GM18909 (cell line): ENCODE data around the gene PRSS2.
"Not testable (repeated sequence)": the region's sequence is repeated elsewhere in the genome, so short reads cannot be mapped to it uniquely, and the experiment has no call there.

ENCODE experiments used
- ATAC-seq: cut with Tn5 transposase; IDR thresholded peaks from one replicate; pipeline ENCODE4 v1.9.1; 2021; ENCODE audit warnings: mild to moderate bottlenecking; ENCODE audit not compliant: unreplicated experiment, poor library complexity

Gene PRSS2

GRCh38 chr7:142770661-142771352 is at the start of gene PRSS2:
TSS of gene PRSS2 (plus strand) at chr7:142770970. CDS start at chr7:142770983, 13 bp downstream.
- no peak for ATAC-seq

- no peak for ATAC-seq
These were observed 49.8 kb upstream of the PRSS2 start for GRCh38 chr7:142720986-142721385.

- no peak for ATAC-seq
These were observed 48.4 kb upstream of the PRSS2 start for GRCh38 chr7:142722248-142722794.

DNA sequence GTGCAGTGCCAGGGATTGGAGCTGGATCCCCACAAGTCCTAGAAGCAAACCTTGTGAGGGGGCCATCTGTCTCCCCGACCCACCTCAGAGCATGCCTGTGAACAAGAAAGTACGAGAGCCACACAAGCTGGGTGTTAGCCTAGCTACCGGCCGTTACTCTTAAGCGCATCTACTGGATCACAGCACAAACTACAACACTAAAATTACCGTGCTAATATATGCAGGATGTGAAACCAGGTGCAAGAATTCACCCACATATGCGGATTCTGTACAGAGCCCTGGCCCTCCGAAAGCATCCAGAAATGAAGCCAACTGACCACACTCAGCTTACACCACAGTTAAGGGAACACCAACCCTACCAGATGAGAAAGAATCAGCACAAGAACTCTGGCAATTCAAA is 37.5 kb upstream of the PRSS2 start:
- ATAC-seq: no peak

DNA sequence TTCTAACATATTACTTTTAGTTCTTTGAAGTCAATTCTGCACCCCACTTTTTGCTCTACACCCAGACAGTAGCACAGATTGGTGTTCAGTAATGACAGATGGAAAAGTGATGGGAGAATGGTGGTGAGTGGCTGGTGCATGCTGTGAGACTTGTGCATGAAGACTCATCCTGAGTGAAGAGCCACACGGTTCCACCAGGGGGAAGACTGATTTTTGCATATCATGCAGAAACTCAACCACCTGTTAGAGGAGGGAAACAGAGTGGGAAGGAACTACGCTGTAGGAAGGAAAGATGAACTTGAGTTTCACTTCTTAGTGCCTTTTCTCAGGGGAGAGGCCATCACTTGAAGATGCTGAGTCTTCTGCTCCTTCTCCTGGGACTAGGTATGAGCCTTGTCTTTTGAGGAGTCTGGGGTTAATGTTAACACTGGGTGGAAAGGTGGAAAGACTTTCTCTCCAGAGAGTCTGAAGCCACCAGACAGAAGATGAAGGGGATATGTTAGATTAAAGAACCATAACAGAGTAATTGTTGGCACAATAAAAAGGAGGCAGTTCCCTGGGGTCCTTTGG is 30.8 kb upstream of the PRSS2 start:
- ATAC-seq: peak; percentile 93

DNA sequence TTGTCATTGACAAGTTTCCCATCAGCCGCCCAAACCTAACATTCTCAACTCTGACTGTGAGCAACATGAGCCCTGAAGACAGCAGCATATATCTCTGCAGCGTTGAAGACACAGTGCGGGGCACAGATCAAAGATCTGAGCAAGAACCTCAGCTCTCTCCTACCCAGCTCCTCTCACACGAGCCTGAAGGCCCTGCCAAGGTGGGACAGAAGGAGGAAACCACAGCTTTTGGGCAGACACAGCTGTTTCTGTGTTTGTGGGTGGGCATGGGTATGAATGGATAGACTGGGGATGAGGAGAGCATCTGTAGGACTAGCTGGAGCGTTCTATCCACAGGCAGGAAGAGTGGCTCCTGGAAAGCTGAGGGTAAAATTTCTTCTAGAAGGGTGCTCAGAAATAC is 30.0 kb upstream of the PRSS2 start:
- no peak for ATAC-seq

GRCh38 chr7:142741932-142742331 is 28.8 kb upstream of the PRSS2 start:
- ATAC-seq: not testable (repeated sequence)

- ATAC-seq: no peak
These were observed 25.6 kb upstream of the PRSS2 start for GRCh38 chr7:142745091-142745635.

GRCh38 chr7:142745745-142746144 is 25.0 kb upstream of the PRSS2 start:
- ATAC-seq: no peak

DNA sequence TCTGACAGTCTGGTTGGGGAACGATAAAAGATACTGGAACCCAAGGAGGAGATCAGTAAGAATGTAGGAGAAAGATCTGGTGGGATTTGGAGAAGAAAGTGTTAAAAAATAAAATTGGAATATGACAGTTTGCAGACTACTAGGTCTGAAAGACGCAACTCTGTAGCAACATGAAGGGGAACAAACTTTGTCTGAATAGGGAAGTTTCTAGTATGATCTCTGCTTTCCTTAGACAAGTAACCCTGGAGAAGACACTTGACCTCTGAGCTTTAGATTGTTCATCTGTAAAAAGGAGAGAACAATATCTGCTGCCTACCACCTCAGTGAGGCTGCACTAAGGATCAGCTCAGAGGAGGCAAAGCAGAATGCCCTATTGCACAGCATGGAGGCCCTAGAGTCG is 24.5 kb upstream of the PRSS2 start:
- ATAC-seq: no peak

GRCh38 chr7:142748410-142748809 is 22.4 kb upstream of the PRSS2 start:
- not testable (repeated sequence) for ATAC-seq

- ATAC-seq: no peak
These were observed 21.4 kb upstream of the PRSS2 start, which contains the start of gene PRSS1 for GRCh38 chr7:142749218-142749993. TSS of gene PRSS1 (plus strand) at chr7:142749472. CDS start at chr7:142749485, 13 bp downstream.

DNA sequence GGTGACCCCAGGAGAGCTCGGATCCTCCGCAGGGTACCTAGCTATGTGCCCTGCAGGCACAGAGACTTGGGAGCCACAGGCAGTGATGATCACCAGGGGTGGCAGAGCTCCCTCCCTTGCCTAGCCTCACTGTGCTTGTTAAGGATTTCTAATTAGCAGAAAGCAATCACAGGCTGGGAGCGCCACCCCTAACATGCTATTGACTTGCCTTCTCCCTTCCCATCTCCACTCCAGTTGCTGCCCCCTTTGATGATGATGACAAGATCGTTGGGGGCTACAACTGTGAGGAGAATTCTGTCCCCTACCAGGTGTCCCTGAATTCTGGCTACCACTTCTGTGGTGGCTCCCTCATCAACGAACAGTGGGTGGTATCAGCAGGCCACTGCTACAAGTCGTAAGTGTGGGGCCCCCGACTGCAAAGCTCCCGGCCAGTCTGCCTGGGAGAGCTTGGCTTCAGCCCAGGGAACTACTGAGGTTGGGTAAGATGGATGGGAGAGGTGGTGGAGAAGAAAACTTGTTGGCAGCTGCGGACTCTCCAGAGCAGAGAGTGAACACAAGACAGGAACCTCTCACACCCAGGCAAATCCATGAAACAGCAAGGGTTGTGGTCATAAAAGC is 20.3 kb upstream of the PRSS2 start:
- no peak for ATAC-seq

- not testable (repeated sequence) for ATAC-seq
These were observed 19.1 kb upstream of the PRSS2 start for GRCh38 chr7:142751526-142752175.

- ATAC-seq: no peak
These were observed 18.2 kb upstream of the PRSS2 start for GRCh38 chr7:142752376-142753225.

- ATAC-seq: no peak
These were observed 17.4 kb upstream of the PRSS2 start for GRCh38 chr7:142753366-142753765.

DNA sequence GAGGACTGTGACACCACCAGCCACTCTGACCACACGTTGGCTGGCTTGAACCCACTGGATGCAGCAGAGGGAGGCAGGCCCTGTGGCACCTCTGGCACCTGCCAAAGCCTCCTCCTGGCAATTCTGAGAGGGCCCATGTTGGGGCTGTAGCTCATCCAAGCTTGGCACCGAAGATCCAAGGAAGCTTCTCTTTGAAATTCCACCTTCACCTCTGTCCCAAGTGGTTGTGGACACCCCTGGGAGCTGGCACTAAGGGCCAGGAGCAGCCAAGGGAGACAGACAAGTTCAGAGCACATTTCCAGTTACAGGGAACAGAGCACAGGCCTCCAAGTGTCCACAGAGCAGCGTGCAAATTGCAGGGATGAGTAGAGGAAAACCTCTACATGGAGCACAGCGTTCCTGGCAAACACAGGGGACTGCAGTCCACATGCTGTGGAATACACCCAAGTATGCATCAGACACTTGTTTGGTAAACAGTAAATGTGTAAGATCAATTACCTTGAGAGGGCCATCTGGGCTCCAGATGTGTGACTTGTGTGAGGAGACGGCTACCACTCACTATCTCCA is 16.8 kb upstream of the PRSS2 start:
- ATAC-seq: not testable (repeated sequence)
